GM18520 (cell line): ENCODE measurements around the gene DMRTC2.
A peak's percentile ranks its signal among the peaks of the same experiment; 100 is the strongest.
"Not testable (repeated sequence)": the region's sequence is repeated elsewhere in the genome, so short reads cannot be mapped to it uniquely, and the experiment has no call there.

Experiments used
- ATAC-seq: cut with Tn5 transposase; IDR thresholded peaks from one replicate; pipeline ENCODE4 v1.9.1; 2021; ENCODE audit not compliant: unreplicated experiment

DMRTC2 gene

GRCh38 chr19:41869374-41869955 is 24.6 kb downstream of the DMRTC2 start:
- no peak for ATAC-seq

DNA sequence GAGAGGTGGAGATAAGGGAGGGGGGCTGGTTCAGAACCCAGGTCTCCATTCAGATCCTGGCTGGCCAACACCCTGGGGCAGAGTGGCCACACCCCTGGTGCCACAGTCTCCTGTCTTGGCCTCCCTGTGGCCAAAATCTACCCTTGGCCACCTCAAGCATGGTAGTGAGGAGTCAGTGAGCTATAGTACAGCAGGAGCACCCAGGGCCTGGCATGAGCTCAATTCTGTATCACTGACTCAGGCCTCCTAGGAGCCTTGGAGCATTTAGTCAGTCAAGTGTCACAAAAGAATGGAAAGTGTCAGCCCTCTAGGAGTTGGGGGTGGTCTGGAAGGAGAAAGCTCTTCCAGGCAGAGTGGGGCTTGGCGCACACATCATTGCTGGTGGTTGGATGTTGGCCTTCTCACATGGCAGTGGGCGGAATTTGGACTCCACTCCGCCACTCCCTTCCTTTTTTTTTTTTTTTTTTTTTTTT is 25.6 kb downstream of the DMRTC2 start:
- no peak for ATAC-seq

DNA sequence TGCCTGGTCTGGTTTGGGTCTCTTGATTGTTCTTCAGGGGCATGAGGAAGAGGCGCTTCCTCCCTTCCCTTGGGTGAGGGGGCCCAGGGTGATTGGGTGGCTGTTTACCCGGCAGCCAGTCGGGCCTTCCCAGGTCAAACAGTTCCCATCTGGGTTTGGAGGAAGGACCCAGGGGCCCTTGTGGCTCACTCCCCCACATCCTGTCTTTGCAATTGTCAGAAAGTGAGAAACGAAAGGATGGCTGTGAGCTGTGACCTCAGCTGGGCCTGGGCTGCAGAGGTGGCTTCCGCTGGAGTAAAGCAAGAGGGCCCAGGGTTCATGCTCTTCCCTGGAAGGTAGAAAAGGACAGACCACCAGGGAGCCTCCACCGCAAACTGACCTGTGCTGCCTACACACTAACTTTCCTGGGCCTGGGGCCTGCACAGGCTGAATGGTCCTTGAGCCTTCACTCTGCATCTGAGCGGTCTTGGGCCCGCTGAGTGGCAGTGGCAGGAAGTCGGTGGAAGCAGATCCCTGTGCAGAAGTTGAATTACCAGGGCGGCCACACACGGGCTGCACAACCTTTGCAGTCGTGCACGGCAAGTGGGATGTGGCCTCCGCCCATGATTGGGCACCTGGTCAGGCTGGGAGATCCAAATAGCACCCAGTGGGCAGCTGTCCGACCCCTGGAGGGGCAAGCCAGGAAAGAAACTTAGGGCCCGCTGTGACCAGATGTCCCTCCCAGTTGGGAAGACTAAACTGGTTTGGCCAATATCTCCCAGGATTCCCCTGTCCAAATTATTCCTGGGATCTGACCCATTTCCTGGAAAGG is 26.9 kb downstream of the DMRTC2 start:
- ATAC-seq, result no peak

GRCh38 chr19:41872384-41872774 is 27.5 kb downstream of the DMRTC2 start:
- no peak for ATAC-seq

DNA sequence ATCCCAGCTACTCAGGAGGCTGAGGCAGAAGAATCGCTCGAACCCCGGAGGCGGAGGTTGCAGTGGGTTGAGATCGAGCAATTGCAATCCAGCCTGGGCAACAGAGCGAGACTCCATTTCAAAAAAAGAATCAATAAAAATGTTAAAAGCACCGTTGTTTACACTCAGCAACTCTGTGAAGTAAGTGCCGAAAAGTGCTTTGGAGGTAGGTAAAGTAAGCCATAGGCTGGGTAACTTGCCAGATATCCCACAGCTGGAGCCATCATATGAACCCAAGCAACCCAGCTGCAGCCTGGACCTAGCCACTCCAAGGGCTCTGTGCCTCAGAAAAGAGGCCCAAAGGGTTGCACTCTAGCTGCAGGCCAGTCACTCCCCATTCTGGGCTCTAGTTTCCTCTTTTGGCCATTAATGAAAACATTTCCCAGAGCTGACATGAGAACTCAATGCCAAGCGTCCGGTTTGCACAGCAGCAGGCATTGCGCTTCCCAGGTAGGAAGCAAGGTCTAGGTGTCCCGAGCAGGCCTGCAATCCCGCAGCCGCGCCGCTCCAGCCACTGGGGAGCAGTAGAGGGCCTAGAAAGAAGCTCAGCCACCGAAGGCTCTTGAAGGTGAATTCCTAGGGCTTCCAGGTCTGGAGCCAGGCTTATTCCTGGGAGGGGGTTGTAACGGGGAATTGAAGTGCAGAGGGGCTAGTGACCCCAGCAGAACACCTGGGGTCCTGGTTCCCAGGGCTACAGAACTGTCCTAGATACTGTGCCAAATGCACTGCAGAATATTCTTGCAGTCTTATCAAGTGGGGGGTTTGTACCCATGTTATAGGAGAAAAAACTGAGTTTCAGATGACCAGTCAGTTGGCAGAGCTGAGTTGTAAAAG is 28.2 kb downstream of the DMRTC2 start:
- no peak for ATAC-seq

DNA sequence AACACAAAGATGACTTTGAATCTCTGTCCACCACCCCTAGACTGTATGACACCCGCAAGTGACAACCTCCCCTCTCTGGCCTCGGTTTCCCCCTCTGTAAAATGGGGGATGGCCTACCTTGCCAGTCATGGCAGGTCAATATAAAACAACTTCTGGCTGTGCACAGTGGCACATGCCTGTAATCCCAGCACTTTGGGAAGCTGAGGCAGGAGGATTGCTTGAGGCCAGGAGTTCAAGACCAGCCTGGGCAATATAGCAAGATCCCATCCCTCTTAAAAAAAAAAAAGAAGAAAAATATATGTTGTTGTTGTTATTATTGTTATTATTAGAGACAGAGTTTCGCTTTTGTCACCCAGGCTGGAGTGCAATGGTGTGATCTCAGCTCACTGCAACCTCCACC is 31.1 kb downstream of the DMRTC2 start:
- not testable (repeated sequence) for ATAC-seq

- ATAC-seq, result peak; percentile 41
These were observed 32.3 kb downstream of the DMRTC2 start, which contains the start of gene CD79A for GRCh38 chr19:41876847-41877832. Gene CD79A, plus strand, starts transcription at chr19:41877279. Its CDS starts 26 bp downstream, at chr19:41877305.

DNA sequence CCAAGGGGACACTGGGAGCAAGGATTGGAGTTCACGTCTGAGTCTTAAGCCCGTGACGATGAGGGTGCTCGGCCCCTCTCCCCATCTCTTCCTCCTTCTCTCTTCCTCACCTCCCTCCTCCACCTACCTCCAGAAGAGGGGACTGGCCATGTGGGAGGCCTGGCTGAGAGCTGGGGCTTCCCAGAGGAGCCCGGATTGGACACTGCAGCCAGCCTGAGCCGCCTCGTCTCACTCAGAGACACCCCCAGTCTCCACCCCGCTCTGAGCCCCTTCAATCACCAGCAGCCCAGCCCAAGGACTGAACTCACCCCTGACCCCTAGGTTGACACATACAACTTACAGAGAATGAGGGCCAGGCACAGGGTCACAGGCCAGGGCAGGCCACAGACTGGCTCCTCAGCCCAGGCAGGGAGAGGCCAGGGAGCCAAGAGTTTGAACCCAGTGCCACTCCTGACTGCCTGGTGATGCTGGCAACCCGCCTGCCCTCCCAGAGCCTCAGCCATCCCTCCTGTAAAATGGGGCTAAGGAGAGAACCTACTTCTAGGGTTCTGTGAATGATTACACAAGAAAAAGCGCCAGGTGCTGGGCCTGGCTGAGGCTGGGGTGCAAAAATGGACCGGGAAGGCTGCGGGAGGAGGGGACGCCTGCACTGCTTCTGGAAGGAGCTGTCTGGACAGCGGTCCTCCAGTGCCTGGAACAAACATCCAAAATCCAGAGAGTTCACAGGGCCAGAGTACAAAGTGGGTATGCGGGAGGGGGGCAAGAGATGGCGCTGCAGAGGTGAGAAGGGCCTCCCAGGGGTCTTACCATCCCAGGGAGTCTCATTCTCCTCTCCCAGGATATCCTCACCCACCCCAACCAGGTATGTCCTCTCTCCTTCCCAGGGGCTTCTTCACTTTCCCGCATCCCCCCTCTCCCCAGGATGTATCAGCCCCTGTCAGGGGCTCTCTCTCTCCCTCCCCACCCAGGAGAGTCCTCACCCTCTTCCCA is 33.4 kb downstream of the DMRTC2 start:
- no peak for ATAC-seq

DNA sequence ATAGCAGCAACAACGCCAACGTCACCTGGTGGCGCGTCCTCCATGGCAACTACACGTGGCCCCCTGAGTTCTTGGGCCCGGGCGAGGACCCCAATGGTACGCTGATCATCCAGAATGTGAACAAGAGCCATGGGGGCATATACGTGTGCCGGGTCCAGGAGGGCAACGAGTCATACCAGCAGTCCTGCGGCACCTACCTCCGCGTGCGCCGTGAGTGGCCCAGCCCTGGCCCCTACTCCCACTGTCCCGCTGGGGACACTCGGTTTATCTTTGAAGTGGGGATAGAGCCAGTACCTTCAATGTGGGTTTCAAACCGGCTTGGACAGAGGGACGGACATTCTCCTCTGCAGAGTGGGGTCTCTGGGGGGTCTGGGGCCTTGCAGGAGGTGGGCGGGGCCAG is 34.2 kb downstream of the DMRTC2 start:
- no peak for ATAC-seq

DNA sequence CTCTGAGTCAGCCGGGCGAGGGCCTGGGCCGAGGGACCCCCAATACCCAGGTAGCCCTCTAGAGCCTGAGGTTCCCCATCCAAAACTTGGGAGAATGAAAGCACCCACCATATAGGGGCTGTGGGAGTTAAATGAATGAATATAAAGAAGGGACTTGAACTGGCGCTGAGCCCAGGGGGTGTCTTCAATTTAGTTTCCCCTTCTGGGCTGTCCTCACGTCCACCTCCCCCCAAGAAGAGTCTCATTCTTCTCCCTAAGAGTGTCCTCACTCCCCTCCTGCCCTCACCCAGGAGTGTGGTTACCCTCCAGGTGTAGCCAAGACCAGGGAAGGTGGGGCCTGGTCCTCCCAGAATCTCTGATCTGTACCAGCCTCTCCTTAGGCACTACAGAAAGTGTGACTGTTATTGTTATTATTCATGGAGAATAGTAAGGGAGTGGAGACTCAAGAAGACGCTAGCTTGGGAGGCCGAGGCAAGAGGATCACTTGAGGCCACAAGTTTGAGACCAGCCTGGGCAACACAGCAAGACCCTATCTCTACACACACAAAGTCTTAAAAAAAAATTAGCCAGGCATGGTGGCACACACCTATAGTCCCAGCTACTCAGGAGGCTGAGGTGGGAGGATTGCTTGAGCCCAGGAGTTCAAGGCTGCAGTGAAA is 35.0 kb downstream of the DMRTC2 start:
- ATAC-seq, result no peak

GRCh38 chr19:41880329-41880708 is 35.5 kb downstream of the DMRTC2 start:
- ATAC-seq, result no peak

GRCh38 chr19:41882568-41883462 is 38.0 kb downstream of the DMRTC2 start, which contains the start of gene ARHGEF1:
Gene ARHGEF1, plus strand, starts transcription at chr19:41883184. Its CDS starts 4,899 bp downstream, at chr19:41888083.
- no peak for ATAC-seq

- ATAC-seq, result no peak
These were observed 38.6 kb downstream of the DMRTC2 start for GRCh38 chr19:41883463-41883820.

- ATAC-seq, result peak; percentile 73
These were observed 39.2 kb downstream of the DMRTC2 start for GRCh38 chr19:41883821-41884733.

DNA sequence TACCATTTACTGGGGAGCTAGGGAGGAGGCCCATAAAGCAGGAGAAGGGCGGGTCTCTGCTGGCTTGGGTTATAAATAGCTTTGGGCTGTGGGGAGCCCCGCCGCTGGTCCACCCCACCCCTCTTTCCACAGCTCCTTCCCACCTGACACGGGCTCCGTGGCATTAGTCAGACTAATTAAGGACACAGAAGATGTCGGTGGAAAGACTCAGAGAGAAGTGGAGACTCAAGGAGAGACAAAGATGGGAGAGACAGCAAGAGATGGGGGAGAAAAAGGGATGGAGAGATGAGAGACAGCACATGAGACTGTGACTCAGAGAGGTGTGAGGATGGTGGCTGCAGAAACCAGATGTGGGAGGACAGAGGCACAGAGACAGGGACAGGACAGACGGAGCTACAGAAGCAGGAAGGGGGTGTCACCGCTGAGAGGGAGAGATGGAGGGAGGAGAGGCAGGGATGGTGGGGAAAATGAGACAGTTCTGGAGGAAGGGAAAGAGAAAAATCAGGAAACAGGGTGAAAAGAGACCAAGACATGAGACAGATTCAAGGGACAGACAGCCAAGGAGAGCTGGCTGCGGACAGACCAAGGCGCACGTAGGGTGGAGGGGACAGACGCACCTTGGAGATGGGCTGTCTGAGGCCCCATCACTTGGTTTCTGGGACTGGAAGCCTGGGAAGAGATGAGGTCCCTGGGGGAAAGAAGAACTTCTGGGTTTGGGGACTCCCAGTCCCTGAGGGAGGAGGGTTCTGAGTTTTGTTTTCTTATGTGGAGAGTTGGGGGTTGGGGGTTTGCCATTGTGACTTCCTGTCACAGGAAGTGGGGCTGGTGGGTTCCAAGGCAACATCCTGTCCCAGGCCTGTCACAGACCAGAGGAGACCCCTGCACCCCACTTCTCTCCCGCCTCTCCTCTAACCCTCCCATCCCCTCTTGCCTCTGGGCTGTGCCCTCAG is 42.2 kb downstream of the DMRTC2 start:
- no peak for ATAC-seq
